ENCODE measurements around the gene HPSE2.

HPSE2 gene

DNA sequence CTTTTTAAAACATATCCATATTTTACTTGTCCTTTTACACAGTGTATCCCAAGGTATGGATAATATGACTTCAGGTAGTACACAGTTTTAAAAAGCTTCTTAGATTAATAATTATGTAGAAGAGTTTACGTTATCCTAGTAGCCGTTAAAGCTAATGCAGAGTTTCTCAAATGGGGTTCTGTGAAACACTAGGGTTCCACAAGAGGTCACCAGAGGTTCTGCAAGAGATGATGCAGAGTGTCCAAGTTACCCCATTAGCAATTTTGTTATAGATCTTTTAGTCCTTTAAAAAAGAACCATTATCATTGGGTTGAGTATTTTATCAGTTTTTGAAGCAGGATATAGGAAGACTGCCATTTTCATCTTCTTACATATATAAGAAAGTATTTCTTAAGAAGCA, 490.0 kb downstream of the HPSE2 start:
- no peak overlapping the region for H3K4me3 ChIP-seq (ENCODE audit: low read depth, low read length)
- TF ChIP-seq, protein P1, sequence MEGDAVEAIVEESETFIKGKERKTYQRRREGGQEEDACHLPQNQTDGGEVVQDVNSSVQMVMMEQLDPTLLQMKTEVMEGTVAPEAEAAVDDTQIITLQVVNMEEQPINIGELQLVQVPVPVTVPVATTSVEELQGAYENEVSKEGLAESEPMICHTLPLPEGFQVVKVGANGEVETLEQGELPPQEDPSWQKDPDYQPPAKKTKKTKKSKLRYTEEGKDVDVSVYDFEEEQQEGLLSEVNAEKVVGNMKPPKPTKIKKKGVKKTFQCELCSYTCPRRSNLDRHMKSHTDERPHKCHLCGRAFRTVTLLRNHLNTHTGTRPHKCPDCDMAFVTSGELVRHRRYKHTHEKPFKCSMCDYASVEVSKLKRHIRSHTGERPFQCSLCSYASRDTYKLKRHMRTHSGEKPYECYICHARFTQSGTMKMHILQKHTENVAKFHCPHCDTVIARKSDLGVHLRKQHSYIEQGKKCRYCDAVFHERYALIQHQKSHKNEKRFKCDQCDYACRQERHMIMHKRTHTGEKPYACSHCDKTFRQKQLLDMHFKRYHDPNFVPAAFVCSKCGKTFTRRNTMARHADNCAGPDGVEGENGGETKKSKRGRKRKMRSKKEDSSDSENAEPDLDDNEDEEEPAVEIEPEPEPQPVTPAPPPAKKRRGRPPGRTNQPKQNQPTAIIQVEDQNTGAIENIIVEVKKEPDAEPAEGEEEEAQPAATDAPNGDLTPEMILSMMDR (conservative IDR thresholded peaks at IDR 0.05; ENCODE audit: low read depth, low read length): no peak
- DNase-seq (ENCODE audit: low read depth): no peak

GRCh38 chr10:98720551-98720950, 515.1 kb downstream of the HPSE2 start:
- TF ChIP-seq, protein P1 (conservative IDR thresholded peaks at IDR 0.05; ENCODE audit: low read depth, low read length): no peak

DNA sequence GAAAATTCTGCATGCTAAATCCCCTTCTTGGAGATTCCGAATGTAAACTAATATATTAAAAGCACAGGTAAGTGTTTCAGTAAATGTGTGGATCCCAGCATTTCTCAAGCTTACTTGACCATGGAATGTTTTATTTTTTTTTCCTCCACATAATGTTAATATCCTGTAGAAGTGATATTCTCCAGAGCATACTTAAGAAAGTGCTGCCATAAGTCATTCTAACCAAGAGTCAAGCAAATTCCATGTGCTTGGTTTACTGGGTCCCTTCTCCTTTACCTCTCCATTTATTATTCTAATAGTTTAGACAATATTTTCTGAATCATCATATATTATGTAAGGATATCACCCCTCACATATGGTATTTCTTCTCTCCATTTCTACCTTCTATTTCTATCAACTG, 522.1 kb downstream of the HPSE2 start:
- DNase-seq (ENCODE audit: low read depth): no peak
- no peak overlapping the region for H3K4me3 ChIP-seq (ENCODE audit: low read depth, low read length)
- TF ChIP-seq, protein P1 (conservative IDR thresholded peaks at IDR 0.05; ENCODE audit: low read depth, low read length): no peak

More at GRCh38 chr10:98720551-98720950, 515.1 kb downstream of the HPSE2 start:
- no peak for DNase-seq (ENCODE audit: low read depth)
- H3K4me3 ChIP-seq (ENCODE audit: low read depth, low read length): no peak overlapping the region

- no peak overlapping the region for H3K4me3 ChIP-seq (ENCODE audit: low read depth, low read length)
- TF ChIP-seq, protein P1 (conservative IDR thresholded peaks at IDR 0.05; ENCODE audit: low read depth, low read length): no peak
- no peak for DNase-seq (ENCODE audit: low read depth)
Observed at GRCh38 chr10:98696516-98696915, 539.1 kb downstream of the HPSE2 start.

- H3K4me3 ChIP-seq (ENCODE audit: low read depth, low read length): no peak overlapping the region
- DNase-seq (ENCODE audit: low read depth): no peak
- TF ChIP-seq, protein P1 (conservative IDR thresholded peaks at IDR 0.05; ENCODE audit: low read depth, low read length): no peak
Observed at GRCh38 chr10:98694883-98695282, 540.8 kb downstream of the HPSE2 start.

DNA sequence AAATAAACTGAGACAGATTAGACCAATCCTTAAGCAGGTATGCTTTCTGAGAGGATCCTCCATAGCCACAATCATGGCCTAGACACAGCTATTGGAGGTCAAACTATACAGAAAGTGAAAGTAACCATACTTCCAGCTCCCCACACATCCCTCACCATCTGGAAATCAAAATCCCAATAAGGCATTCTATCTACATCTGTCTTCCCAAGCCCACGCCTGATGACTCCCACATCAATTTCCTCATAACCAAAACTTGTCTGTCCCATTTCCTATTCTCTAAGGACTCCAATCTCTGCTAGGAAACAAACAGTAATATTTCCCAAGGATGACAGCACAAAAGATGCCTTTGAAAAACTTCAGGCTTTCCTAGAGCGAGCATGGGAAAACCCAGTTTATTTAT, 541.6 kb downstream of the HPSE2 start:
- TF ChIP-seq, protein P1 (conservative IDR thresholded peaks at IDR 0.05; ENCODE audit: low read depth, low read length): no peak
- H3K4me3 ChIP-seq (ENCODE audit: low read depth, low read length): no peak overlapping the region
- DNase-seq (ENCODE audit: low read depth): no peak

DNA sequence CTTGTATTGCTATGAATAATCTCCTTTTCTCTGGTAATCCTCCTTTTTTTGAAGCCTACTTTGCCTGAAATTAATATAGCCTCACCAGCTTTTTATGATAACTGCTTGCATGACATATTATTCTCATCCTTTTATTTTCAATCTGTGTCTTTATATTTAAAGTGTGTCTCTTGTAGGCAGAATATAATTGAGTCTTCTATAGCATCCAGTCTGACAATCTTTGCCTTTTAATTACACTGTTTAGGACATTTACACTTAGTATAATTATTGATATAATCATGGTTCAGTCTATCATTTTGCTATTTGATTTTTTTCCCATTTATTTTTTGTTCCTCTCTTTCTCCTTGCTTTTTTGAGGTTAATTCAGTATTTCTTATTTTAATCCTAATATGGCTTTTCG, 548.0 kb downstream of the HPSE2 start:
- TF ChIP-seq, protein P1 (conservative IDR thresholded peaks at IDR 0.05; ENCODE audit: low read depth, low read length): no peak
- no peak for DNase-seq (ENCODE audit: low read depth)
- H3K4me3 ChIP-seq (ENCODE audit: low read depth, low read length): no peak overlapping the region
